Vagina (tissue), 2 donors: Measurements from ENCODE around the gene RMND5A.

Experiments
- CTCF ChIP-seq, 3 experiments: fragments of 450-650 bp in 2 of 3; fragments of 200-600 bp in 1 of 3; sonication (generic) in 1 of 3; IDR thresholded peaks; one replicate each; pipeline ENCODE4 v1.5.1; 2017 to 2019; ENCODE audit warnings: antibody characterized with exemption in 3 of 3, mild to moderate bottlenecking in 2 of 3, moderate library complexity in 2 of 3
- POLR2A ChIP-seq, 2 donors: fragments of 450-650 bp; IDR thresholded peaks; one replicate each; pipeline ENCODE4 v1.6.1; 2017; ENCODE audit warnings: antibody characterized with exemption in 2 of 2, mild to moderate bottlenecking in 2 of 2, moderate library complexity in 2 of 2
- POLR2AphosphoS5 ChIP-seq, 2 donors: sonication (generic); formaldehyde crosslinking; IDR thresholded peaks; one replicate each; pipeline ENCODE4 v1.9.0; 2017; ENCODE audit warnings: antibody characterized with exemption in 2 of 2, mild to moderate bottlenecking in 2 of 2, low read depth in 1 of 2; ENCODE audit not compliant: insufficient read depth in 1 of 2

- no peak for TF ChIP-seq CTCF (IDR thresholded peaks at IDR 0.05)
- no peak for TF ChIP-seq POLR2A (IDR thresholded peaks at IDR 0.05)
- no peak for TF ChIP-seq POLR2AphosphoS5 (IDR thresholded peaks at IDR 0.05; ENCODE audit: insufficient read depth in 1 of 2, low read depth in 1 of 2)
Measured at GRCh38 chr2:86794861-86795260, 74.8 kb downstream of the RMND5A start.
